Heart right ventricle (tissue), 16 donors: ENCODE data around the gene EHMT1. TPM values are rescaled to one million over a fixed set of nuclear protein-coding genes. Genes with fewer than 3 reads are reported as not detected.

ENCODE experiments used
- ATAC-seq, 8 donors: fragments of 200-7000 bp; cut with Tn5 transposase; one replicate each; pipeline ENCODE4 v1.9.1; 2020; ENCODE audit warnings: mild to moderate bottlenecking in 8 of 8, moderate library complexity in 8 of 8, moderate number of reproducible peaks in 1 of 8
- DNase-seq, 2 donors: peaks; one replicate each; pipeline ENCODE4 v3.0.0-alpha.2; 2020
- H3K27ac ChIP-seq, 10 donors: fragments of 200-600 bp; sonication (generic) in 2 of 10; one replicate each; pipeline versions ENCODE4 v1.5.0 to v1.8.0; 2020 to 2022; ENCODE audit warnings: mild to moderate bottlenecking in 3 of 10
- H3K27me3 ChIP-seq, 7 donors: fragments of 200-600 bp; one replicate each; pipeline ENCODE4 v1.8.0; 2021 to 2022; ENCODE audit warnings: mild to moderate bottlenecking in 2 of 7
- H3K36me3 ChIP-seq, 9 donors: fragments of 200-600 bp; sonication (generic) in 1 of 9; one replicate each; pipeline versions ENCODE4 v1.5.0 to v1.8.0; 2020 to 2022; ENCODE audit warnings: mild to moderate bottlenecking in 2 of 9
- H3K4me1 ChIP-seq, 9 donors: fragments of 200-600 bp; sonication (generic) in 1 of 9; one replicate each; pipeline versions ENCODE4 v1.5.0 to v1.8.0; 2020 to 2022; ENCODE audit warnings: mild to moderate bottlenecking in 4 of 9
- H3K4me3 ChIP-seq, 10 donors: fragments of 200-600 bp; sonication (generic) in 2 of 10; one replicate each; pipeline versions ENCODE4 v1.5.0 to v1.8.0; 2020 to 2022; ENCODE audit warnings: mild to moderate bottlenecking in 7 of 10, moderate library complexity in 2 of 10
- H3K9me3 ChIP-seq, 11 donors: fragments of 200-600 bp in 10 of 11; sonication (generic) in 2 of 11; one replicate each; pipeline versions ENCODE4 v1.5.0 to v1.8.0; 2013 to 2022; ENCODE audit warnings: mild to moderate bottlenecking in 2 of 11, control low read depth in 1 of 11, moderate library complexity in 1 of 11
- WGBS, 2 donors: extraction: QIAGEN DNeasy Blood & Tissue Kit; methylation state at CpG; one replicate each; pipeline ENCODE4 v1.1.7; 2013; ENCODE audit warnings: inconsistent platforms in 1 of 2; 5-methylcytosine and 5-hydroxymethylcytosine counted together
- intact Hi-C, 10 donors: fragments of 100-400 bp; cut with DNase I; formaldehyde crosslinking; loops; one replicate each; pipeline versions ENCODE4 v1.11.1 to v1.14.2; 2022
- polyA plus RNA-seq, 2 donors: library from polyadenylated mRNA; stranded (reverse); fragments of 200-250 nt; gene quantifications; one replicate each; pipeline ENCODE4 v1.2.3, GENCODE V29; 2013
- total RNA-seq, 10 donors: library from RNA; stranded (reverse); fragmentation: NEBNext Ultra II Directional in 3 of 10; extraction: Animal tissue kit (Norgen Biotek cat#: 25700) in 3 of 10; gene quantifications; one replicate each; pipeline versions ENCODE4 v1.2.1 to v1.2.4, GENCODE V29; 2021 to 2023
- TF ChIP-seq, protein P1 (sequence below), 9 donors: fragments of 200-600 bp; sonication (generic) in 2 of 9; IDR thresholded peaks; one replicate each; pipeline versions ENCODE4 v1.5.0 to v1.8.0; 2021 to 2022; ENCODE audit warnings: antibody characterized with exemption in 9 of 9, mild to moderate bottlenecking in 5 of 9, moderate library complexity in 1 of 9
- donor health status: Arrhythmogenic right ventricular cardiomyopathy.
- donor health status: ischemic (EF 13 %, LVEDD 7.1; RV severe dilation, severe dysfunction).
- donor health status: healthy with polysubstance abuse.
- donor health status: DM: no; HTN: yes; CAD: no.
- donor health status: DM: no; HTN: no; CAD: no.
- donor health status: ischemic (EF 25% LVEDD 6.9; RV normal size, moderate dysfunction).
- donor health status: ischemic (EF 25% LVEDD 5.7; RV mildly dilated, moderate dysfunction).
- donor health status: healthy.
- donor health status: DM: yes; HTN: yes; CAD: no.
- donor health status: Ischemic cardiomyopathy.
- donor health status: ischemic (EF 35%, LVEDD 5.7; RV mildly dilated, moderate dysfunction).
- donor health status: nonischemic (EF 11% LVEDD 7.7; RV severe dilation, severe dysfunction).
- donor health status: DM: yes; HTN: yes; CAD: no.
- donor health status: PGD.
- donor health status: ischemic (EF 29% LVEDD 5.4; RV normal size, mild dysfunction).
- donor health status: nonischemic (EF 23%, LVEDD 6.1; RV moderate dilation, normal function).

Gene EHMT1
- total and polyA plus RNA-seq, 12 donors: 19.6 to 45.1 (median 31.1) TPM

GRCh38 chr9:137638680-137639079, 19.9 kb downstream of the EHMT1 start:
- Histone ChIP-seq H3K36me3 (peaks cover 0 to 23% (median 0%) of the 10 kb centered on the region in 9 donors), H3K4me3 (peak overlapping the region in 3 of 10 donors; percentile 3 to 30 (median 20)), H3K27me3 (no peaks in the 10 kb centered on the region), H3K9me3 (no peaks in the 10 kb centered on the region), H3K27ac (peak overlapping the region in 2 of 10 donors; percentile 1 to 48), H3K4me1 (peaks cover 0 to 26% (median 12%) of the 10 kb centered on the region in 9 donors)
- ATAC-seq (no peak), DNase-seq (no peak)
- intact Hi-C loops: loop anchor here in 1 of 10 donors (5.0 kb wide), 1 partner anchor 166 kb away; no protein-coding TSS in a partner anchor
- WGBS, 2 donors: 94 to 95% methylated on average over 6 of the region's 6 CpGs
- TF ChIP-seq, protein P1, sequence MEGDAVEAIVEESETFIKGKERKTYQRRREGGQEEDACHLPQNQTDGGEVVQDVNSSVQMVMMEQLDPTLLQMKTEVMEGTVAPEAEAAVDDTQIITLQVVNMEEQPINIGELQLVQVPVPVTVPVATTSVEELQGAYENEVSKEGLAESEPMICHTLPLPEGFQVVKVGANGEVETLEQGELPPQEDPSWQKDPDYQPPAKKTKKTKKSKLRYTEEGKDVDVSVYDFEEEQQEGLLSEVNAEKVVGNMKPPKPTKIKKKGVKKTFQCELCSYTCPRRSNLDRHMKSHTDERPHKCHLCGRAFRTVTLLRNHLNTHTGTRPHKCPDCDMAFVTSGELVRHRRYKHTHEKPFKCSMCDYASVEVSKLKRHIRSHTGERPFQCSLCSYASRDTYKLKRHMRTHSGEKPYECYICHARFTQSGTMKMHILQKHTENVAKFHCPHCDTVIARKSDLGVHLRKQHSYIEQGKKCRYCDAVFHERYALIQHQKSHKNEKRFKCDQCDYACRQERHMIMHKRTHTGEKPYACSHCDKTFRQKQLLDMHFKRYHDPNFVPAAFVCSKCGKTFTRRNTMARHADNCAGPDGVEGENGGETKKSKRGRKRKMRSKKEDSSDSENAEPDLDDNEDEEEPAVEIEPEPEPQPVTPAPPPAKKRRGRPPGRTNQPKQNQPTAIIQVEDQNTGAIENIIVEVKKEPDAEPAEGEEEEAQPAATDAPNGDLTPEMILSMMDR (IDR thresholded peaks at IDR 0.05): no peak

GRCh38 chr9:137639303-137640051, 20.7 kb downstream of the EHMT1 start:
- Histone ChIP-seq H3K27me3 (no peaks in the 10 kb centered on the region), H3K27ac (peak overlapping the region in 2 of 10 donors; percentile 1 to 48), H3K36me3 (peaks cover 0 to 28% (median 0%) of the 10 kb centered on the region in 9 donors), H3K4me1 (peaks cover 0 to 33% (median 12%) of the 10 kb centered on the region in 9 donors), H3K9me3 (no peaks in the 10 kb centered on the region), H3K4me3 (peak overlapping the region in 6 of 10 donors; percentile 6 to 30 (median 16))
- WGBS, 2 donors: 72 to 78% methylated on average over 12 of the region's 12 CpGs
- TF ChIP-seq, protein P1 (IDR thresholded peaks at IDR 0.05): no peak
- DNase-seq (no peak), ATAC-seq (peak in 2 of 8 donors; percentile 49 to 52)
- intact Hi-C loops: loop anchor here in 1 of 10 donors (5.0 kb wide), 1 partner anchor 167 kb away; no protein-coding TSS in a partner anchor

DNA sequence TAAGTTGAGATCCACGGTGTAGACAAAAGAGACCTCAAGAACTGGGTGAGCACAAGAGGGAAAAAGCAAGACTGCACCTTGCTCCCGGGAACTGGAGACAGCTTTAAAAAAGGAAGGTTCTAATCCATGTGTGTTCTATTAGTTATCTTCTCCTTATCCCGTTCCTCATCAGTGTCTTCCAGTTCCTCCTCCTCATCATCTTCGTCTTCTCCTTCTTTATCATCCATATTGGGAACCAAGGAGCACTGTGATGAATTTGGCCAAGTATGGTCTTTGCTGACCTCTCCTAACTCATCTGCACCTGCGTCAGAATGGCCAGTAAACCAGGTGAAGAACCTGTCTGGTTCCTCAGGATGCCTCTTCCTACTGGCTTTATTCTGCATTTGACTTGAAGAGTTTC, 22.1 kb downstream of the EHMT1 start:
- H3K27ac ChIP-seq: no peak overlapping the region
- DNase-seq: no peak
- H3K9me3 ChIP-seq: no peaks in the 10 kb centered on the region
- intact Hi-C loops: no loop called here
- H3K27me3 ChIP-seq: no peaks in the 10 kb centered on the region
- no peak overlapping the region for H3K4me3 ChIP-seq
- TF ChIP-seq, protein P1 (IDR thresholded peaks at IDR 0.05): no peak
- WGBS, 2 donors: 94 to 96% methylated on average over 5 of the region's 5 CpGs
- peaks cover 0 to 35% (median 12%) of the 10 kb centered on the region in 9 donors for H3K4me1 ChIP-seq
- no peak for ATAC-seq
- peaks cover 0 to 32% (median 0%) of the 10 kb centered on the region in 9 donors for H3K36me3 ChIP-seq

GRCh38 chr9:137642118-137642601, 23.4 kb downstream of the EHMT1 start:
- H3K27me3 ChIP-seq: no peaks in the 10 kb centered on the region
- H3K4me3 ChIP-seq: no peak overlapping the region
- H3K4me1 ChIP-seq: peaks cover 0 to 42% (median 13%) of the 10 kb centered on the region in 9 donors
- TF ChIP-seq, protein P1 (IDR thresholded peaks at IDR 0.05): no peak
- DNase-seq (no peak), ATAC-seq (no peak)
- H3K27ac ChIP-seq: no peak overlapping the region
- 94 to 95% methylated on average over 10 of the region's 10 CpGs for WGBS, 2 donors
- intact Hi-C loops: no loop called here
- no peaks in the 10 kb centered on the region for H3K9me3 ChIP-seq
- H3K36me3 ChIP-seq: peaks cover 0 to 42% (median 0%) of the 10 kb centered on the region in 9 donors
